Forelimb muscle (tissue), 1 donor: ENCODE results near the gene TXNL4B. TPM values are rescaled to one million over a fixed set of nuclear protein-coding genes. Genes with fewer than 3 reads are reported as not detected.
"Not testable (repeated sequence)": the region's sequence is repeated elsewhere in the genome, so short reads cannot be mapped to it uniquely, and the experiment has no call there.

Experiments used
- DNase-seq: peaks from one replicate; pipeline ENCODE4 v3.0.0-alpha.2; 2013; ENCODE audit warnings: low read depth
- polyA plus RNA-seq: library from polyadenylated mRNA; unstranded; fragments of 120-200 nt; gene quantifications from one replicate; pipeline ENCODE4 v1.2.1, GENCODE V29; 2013; ENCODE audit not compliant: insufficient read length

The TXNL4B gene
- polyA plus RNA-seq, 1 donor, result 11.7 TPM

DNA sequence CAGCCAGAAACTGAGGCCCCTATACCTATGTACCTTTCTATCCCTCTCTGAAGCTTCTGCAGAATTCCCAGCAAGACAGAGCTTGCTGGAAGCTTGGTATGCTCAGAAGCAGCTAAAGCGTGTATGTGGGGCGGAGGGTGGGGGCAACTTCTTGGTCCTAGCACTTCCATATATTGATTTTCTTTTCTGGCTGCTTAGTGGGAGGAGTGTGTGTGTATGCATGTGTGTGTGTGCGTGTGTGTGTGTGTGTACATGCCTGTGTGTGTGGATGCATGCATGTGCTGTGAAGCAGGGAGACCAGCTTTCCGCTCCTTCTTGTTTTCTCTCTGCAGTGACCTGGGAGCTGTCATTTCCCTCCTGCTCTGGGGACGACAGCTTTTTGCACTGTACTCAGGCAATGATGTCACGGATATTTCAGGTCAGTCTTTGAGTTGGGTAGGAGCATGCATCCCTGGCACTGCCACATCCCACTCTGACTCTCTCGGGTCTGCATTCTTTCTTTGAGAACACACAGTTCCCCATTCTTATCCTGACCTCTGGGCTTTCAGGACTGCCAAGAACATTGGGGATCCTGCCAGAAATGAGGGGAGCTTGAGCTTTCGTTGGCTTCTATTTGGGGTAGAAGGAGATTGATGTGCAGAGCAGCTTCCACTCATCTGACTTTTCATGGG lies 19.7 kb downstream of the TXNL4B start:
- no peak for DNase-seq

DNA sequence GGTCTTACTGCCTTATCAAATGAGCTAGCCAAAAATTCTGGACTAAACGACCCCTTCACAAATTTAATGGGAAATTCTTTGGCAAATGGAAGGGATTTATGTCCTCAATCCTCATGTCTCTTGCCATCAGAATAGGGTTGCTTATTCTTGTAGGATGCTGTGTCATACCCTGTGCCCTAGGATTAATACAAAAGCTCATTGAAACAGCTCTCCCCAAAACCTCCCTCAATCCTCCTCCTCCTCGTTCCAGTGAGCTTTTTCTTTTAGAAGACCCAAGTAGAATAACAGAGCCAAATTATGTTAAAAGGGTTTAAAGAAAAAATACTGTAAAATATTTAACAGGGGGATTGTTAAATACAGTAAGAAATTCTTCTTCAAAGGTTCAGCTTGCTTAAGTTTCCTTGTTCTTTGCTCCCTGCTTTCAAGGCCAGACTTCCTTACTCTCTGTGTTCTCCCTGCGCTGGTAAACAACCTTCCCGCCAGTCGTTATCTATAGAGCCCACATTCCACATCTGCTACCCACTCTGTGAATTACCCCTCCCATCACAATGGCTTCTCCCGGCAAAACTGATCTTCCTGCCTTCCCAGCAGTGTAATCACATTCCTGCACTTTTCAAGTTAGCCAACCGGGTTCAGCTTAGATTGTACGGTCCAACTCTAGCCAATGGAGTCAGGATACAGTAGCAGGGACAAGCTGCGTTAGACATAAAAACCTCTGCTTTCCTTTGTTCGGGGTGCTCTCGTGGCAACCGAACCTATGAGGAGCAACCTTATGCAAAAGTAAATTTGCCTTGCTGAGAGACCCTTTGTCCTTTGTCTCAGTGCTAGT lies 20.7 kb downstream of the TXNL4B start:
- DNase-seq, result no peak

DNA sequence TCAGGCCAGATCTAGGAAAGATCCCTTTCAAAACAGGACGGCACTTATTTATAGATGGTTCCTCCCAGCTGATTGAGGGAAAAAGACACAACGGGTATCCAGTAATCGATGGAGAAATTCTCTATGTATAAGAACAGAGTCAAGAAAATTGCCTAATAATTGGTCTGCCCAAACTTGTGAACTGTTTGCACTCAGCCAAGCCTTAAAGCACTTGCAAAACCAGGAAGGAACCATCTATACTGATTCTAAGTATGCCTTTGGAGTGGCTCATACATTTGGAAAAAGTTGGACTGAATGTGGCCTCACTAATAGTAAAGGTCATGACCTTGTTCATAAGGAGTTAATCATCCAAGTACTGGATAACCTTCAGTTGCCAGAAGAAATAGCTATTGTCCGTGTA lies 24.5 kb downstream of the TXNL4B start:
- DNase-seq, result no peak

DNA sequence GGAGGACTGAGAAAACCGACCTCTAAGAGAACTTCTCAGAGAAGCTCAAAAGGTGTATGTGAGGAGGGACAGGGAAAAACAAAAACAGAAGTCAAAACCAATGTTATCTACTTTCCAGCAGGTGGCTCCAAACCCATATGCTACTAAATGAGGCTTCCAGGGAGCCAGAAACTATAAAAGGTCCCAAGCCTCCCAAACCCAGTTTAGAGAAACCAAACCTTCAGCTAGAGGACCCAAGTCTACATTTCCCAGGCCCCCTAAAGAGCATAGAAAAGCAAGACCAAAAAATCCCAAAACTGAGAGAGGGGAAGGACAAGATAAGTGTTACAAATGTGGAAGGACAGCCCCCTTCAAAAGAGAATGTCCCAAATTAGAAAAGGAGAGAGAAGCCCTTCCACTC lies 26.7 kb downstream of the TXNL4B start:
- peak; percentile 16 for DNase-seq

DNA sequence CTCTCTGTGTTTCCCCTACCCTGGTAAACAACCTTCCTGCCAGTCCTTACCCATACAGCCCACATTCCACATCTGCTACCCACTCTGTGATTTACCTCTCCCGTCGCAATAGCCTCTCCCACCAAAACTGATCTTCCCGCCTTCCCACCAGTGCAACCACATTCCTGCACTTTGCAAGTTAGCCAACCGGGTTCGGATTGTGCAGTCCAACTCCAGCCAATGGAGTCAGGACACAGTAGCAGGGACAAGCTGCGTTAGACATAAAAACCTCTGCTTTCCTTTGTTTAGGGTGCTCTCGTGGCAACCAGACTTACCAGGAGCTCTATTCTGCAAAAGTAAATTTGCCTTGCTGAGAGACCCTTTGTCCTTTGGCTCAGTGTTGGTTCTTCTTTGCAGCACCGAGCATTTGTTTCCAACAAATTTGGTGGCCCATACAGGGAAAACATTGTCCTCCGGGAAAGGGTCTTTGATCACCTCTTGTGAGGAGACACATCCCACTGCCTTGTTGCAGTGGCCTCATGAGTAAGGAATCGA lies 29.0 kb downstream of the TXNL4B start:
- DNase-seq, result no peak

DNA sequence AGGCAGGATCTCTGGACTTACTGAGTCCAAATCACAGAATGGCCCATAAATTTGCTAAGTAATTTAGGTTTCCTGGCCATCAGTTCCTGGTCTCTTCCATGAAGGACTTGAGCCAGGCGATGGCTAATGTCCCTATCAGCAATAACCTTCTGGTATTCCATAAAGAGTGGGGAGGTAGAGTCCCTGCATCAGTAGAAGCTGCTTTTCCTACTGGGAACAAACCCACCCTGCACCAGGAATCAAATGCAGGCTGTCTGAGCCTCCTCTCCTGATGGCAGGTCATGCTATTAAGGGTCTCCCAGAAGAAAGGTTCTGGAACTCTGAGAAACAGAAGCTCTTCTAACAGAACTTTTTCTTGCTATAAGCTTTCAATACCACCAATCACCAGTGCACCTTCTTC lies 31.9 kb downstream of the TXNL4B start:
- no peak for DNase-seq

DNA sequence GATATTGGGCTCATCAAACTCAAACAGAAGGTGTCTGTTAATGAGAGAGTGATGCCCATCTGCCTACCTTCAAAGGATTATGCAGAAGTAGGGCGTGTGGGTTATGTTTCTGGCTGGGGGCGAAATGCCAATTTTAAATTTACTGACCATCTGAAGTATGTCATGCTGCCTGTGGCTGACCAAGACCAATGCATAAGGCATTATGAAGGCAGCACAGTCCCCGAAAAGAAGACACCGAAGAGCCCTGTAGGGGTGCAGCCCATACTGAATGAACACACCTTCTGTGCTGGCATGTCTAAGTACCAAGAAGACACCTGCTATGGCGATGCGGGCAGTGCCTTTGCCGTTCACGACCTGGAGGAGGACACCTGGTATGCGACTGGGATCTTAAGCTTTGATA lies 33.0 kb downstream of the TXNL4B start:
- DNase-seq, result no peak

DNA sequence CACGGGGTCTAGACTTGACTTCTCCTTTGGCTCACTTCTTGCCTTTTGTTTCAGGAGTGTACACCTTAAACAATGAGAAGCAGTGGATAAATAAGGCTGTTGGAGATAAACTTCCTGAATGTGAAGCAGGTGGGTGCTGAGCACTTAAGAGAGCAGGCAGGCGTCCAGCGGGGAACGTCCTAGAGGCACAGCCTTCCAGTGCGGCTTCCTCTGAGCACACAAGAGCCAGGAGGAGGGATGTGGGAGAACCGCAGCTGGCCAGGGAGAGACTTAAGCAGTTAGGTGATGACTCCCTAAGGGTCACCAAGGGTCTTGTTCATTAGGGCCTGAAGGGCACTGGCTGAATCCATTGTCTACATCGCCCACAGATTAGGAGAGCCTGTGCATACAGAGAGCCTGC lies 34.4 kb downstream of the TXNL4B start:
- DNase-seq, result not testable (repeated sequence)

DNA sequence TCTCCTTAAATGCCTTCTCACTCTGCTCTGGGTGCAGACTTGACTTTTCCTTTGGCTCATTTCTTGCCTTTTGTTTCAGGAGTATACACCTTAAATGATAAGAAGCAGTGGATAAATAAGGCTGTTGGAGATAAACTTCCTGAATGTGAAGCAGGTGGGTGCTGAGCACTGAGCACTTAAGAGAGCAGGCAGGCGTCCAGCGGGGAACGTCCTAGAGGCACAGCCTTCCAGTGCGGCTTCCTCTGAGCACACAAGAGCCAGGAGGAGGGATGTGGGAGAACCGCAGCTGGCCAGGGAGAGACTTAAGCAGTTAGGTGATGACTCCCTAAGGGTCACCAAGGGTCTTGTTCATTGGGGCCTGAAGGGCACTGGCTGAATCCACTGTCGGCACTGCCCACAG lies 36.1 kb downstream of the TXNL4B start:
- DNase-seq, result not testable (repeated sequence)

DNA sequence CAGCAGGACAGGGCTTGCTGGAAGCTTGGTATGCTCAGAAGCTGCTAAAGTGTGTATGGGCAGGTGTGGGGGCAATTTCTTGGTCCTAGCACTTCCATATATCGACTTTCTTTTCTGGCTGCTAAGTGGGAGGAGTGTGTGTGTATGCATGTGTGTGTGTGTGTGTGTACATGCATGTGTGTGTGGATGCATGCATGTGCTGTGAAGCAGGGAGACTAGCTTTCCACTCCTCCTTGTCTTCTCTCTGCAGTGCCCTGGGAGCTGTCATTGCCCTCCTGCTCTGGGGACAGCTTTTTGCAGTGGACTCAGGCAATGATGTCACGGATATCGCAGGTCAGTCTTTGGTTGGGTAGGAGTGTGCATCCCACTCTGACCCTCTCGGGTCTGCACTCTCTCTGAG lies 37.5 kb downstream of the TXNL4B start:
- DNase-seq, result no peak

DNA sequence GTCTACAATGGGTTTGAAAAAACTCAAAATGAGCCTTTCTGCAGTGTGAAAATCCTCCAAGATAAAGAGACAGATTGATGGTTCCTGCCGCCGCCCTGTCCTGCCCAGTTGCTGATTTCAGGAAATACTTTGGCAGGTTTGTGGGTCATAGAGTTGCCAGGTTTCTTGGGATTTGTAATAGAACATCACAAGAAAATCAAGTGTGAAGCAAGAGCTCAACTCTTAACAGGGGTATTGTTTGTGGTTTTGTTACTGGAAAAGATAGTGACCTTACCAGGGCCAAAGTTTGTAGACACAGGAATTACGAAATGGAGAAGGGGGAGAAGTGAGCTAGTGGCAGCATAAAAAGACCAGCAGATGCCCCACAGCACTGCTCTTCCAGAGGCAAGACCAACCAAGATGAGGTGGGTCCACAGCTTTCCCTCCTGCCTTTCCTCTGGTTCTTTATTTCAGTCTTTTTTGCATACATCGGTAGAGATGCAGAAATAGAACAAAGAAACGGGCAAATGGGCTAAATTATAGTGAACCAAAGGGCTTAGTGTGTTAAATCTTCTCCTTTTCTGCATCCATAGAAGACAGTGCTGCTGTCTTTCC lies 39.1 kb downstream of the TXNL4B start, which contains the start of gene HP:
Gene HP, plus strand, starts transcription at position 252 of the 594 bp plus-strand sequence. Its CDS starts 148 bp downstream, at position 400.
- DNase-seq, result not testable (repeated sequence)

DNA sequence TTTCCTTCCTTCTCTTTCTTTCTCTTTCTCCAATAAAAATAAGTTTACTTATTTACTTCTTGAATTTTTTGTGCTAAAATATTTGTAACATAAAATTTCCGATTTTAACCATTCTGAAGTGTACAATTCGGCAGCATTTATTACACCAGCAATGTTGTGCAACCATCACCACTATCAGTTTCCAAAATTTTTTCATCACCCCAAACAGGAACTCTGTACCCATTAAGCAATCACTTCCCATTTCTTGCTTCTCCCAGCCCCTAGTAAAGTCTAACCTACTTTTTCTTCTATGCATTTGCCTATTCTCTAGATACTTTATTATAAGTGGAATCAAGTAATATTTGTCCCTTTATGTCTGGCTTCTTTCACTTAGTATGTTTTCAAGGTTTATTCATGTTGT lies 41.6 kb downstream of the TXNL4B start:
- no peak for DNase-seq

DNA sequence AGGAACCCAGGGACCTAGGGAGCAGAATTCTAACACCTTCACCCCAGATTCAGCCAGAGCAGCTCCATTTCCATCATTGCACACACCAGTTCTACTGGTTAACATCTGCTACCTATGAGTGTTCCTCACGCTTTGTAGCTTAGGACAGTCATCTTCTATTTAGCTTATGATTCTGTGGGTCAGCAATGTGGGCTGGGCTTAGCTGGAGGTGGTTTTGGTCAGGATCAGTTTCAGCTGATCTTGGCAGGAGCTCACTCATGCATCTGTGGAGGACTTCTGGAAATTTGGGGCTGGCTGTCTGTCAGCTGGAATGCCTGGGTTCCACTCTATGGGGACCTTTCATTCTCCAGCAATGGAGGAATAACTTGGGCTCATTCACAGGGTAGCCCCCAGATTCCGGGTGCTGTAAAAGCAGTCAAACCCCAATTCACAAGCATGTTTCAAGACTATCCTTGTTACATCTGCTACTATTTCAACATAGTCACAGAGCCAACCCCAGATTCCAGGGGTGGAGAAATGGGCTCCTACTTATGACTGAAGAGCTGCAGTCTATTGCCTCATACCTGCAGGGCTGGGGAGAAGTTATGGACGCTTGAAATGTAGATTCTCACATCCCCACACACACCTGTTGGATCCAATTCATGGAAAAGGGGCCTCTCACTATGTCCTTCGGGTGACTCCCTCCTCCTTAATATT lies 42.5 kb downstream of the TXNL4B start:
- DNase-seq, result no peak

DNA sequence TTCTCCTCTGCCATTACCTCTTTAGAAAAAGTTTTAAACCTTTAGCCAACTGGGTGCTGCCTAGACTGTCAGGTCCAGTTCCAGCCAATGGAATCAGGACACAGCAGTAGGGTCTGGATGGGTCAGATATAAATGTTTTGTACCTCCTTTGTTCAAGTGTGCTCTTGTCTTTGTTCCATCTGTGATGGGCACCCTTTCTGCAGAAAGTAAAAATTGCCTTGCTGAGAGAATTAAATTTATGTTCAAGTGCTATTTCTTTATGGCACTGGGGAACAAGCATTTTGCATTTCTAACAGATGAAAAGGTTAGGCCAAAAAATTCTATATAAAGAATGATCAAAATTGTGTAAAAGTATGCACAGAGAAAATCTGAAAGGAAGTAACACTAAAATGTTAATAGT lies 44.3 kb downstream of the TXNL4B start:
- no peak for DNase-seq

DNA sequence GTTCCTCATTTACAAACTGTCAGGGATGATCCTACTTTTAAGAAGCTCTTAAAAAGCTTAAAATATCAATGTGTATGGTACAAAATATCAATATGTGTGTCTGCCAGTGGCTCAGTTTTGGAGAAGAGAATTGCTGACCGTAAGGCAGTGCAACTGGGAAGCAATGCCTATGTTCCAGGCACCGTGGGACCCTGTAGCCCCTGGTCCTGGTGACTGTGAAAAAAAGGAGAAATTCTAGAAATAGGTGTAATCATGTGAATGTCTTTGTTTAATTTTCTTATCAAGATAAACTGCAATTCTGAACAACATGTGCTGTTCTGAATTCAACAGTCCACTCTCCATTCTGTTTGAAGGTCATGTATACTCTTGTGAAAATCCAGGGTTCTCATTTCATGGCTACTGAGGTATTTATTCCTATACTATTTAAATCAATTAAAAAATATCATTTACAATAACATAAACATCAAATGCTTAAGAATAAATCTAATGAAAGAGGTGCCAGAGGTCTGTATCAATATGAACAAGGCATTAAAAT lies 48.5 kb downstream of the TXNL4B start:
- no peak for DNase-seq

DNA sequence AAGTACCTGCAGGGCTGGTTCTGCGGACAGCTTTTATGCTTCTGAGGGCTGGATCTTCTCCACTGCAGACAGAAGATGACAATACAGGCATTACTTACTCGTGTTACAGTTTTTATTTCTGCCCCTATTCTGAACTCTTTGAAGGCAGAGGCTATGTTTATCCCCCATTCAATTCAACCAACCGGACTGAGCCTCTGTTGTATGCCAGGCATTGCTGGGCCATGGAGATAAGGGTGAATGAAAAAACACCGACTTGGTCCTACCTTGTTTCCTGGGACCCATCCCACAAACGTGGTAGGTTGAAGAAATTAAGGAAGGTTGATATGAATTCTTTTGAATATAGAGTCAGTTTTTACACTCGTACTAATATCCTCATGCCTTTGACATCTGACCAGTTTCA lies 49.1 kb downstream of the TXNL4B start:
- DNase-seq, result no peak

DNA sequence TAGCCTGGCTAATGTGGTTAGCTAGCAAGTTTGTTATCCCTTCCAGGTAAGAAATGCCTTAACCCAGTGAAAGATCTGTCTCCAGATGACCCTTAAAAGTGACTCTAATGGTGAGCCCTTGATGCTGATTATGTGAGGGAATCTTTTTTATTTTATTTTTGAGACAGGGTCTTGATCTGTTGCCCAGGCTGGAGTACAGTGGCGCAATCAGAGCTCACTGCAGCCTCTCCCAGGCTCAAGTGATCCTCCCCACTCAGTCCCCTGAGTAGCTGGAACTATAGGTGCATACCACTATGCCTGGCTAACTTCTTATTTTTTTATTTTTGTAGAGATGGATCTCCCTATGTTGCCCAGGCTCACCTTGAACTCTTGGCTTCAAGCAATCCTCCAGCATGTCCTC lies 49.9 kb downstream of the TXNL4B start:
- no peak for DNase-seq

DNA sequence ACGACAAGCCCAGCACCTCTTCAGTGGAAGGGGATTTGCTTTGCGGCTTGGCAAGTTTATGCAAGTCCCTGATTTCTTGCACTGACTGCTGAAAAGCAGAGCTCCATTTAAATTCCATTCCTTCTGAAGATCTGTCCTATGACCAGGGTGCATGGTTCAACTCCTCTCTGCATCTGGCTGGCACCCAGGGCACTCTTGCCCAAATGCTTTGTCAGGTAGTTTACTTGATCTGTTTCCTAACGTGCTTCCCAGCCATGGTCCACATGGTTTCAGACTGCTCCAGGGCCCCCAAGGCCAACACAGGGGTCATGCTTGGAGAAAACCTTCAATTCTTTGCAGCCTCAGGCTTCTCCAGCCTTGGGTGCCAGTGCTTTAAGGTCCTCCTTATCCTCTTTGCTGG lies 50.4 kb downstream of the TXNL4B start:
- DNase-seq, result no peak

DNA sequence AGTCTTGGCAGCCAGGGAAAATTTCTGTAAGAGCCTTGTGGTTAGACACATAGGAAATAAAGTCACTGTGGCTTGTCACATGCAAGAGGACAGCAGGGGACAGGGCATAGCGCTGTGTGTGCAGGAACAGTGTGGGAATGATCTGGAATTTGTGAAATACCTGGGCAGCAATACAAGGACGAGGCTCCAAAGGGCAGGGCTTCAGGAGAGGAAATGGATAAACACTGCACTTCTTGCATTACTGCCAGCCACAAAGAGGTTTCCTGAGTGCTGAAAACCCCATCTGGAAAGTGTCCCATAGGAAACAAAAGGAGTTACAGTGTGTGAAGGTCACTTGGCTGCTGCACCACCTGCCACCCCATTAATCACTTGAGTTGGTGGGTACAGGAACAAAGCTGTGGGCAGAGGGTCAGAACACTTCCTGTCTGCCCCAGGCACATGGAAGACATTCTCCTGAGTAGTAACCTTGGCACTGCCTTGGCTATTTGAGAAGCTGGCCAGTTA lies 51.2 kb downstream of the TXNL4B start:
- no peak for DNase-seq

DNA sequence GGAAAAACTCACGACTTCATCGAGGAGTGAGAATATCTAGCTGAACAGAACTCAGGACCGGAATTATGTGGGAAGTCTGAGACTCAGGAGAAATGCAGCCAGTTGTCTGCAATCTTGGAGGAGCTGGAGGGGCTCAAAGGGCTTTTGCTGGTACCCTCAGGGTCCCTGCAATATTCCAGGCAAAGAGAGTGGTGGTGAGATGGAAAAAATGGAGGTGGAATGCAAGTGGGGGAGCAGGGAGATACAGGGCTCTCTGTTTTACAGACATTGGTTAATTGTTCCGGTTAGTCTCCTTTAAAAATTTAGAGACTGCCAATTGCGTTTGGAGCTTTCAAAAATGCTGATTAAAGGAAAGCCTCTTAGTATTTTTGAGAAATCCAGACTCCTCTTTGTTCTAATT lies 57.3 kb downstream of the TXNL4B start:
- no peak for DNase-seq
